ENCODE measurements around the gene GPRC5D.

GPRC5D gene

GRCh38 chr12:12979731-12980259, 27.8 kb upstream of the GPRC5D start:
- DNase-seq (ENCODE audit: low read depth, low spot score), result no peak

- no peak for DNase-seq (ENCODE audit: low read depth, low spot score)
These were observed 27.2 kb upstream of the GPRC5D start for GRCh38 chr12:12979126-12979525.

GRCh38 chr12:12977231-12977630, 25.3 kb upstream of the GPRC5D start:
- DNase-seq (ENCODE audit: low read depth, low spot score), result no peak

GRCh38 chr12:12976366-12976765, 24.4 kb upstream of the GPRC5D start:
- DNase-seq (ENCODE audit: low read depth, low spot score), result no peak

DNA sequence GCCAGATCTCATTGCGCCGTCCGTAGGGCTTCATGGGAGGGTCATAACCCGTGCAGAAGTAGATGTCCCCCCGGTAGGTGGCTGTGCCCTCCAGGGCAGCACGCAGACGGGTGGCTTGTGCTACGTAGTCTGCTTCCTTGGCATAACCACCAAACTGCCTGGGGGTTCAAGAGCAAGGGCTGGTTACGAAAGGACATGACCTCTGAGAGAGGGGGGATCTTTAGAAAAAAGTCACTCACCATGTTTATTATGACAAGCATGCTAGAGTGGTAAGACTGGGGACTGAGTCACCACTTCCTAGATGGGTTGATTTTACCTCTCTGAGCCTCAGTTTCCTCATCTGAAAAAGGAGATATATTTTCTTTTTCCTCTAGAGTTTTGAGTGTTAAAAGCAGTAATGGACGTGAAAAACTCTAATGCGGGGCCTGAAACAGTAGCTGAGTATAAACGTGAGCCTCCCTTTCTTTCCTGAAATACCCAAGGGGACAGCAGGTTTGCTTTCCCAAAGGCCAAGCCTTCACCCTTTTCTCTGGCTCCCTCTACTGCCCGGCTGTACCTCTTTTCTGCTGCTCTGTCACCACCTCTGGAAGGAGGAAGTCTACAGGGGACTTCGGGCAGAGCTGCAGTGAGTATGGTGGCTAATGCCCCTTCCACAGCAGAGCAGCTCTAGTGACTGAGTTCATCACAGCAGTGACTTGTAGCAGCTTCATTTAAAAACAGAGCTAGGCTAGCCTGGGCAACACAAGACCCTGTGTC, 23.5 kb upstream of the GPRC5D start:
- no peak for DNase-seq (ENCODE audit: low read depth, low spot score)

DNA sequence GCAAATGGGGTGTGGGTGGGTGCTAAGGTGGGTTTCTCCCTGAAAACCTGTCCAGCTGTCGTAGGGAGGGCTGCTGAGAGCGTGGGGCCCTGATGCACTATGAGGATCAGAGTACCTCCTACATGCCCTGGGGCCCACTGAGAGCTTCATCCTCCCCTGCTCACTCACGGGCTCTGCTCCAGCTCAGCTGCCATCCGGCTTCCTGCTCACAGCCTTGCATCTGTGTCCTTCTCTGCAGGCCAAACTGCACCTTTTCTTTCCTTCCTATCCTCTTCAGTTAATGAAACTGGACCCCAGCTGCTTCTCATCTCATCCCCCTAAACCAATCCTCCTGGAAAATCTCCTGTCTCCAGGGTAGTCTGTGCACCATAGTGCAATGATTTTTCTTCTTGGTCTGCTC, 22.2 kb upstream of the GPRC5D start:
- no peak for DNase-seq (ENCODE audit: low read depth, low spot score)

- DNase-seq (ENCODE audit: low read depth, low spot score), result no peak
These were observed 21.0 kb upstream of the GPRC5D start for GRCh38 chr12:12973019-12973418.

GRCh38 chr12:12965836-12966235, 13.9 kb upstream of the GPRC5D start:
- no peak for DNase-seq (ENCODE audit: low read depth, low spot score)

DNA sequence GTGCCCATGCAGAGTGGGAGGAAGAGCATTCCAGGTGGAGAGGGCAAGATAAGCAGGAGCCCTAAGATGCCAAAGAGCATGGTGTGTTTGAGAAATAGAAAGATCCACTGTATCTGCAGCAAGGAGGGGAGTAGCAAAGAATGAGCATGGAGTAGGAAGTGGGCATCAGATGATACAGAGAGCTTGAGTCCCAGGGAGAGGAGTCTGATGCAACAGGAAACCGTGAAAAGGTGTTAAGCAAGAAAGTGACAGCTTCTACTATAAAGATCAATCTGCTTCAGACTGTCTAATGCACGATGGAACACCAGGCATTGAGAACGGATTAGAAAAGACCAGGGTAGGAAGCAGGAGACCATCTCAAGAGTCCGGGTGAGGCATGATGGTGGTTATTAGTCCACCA, 12.3 kb upstream of the GPRC5D start:
- no peak for DNase-seq (ENCODE audit: low read depth, low spot score)

DNA sequence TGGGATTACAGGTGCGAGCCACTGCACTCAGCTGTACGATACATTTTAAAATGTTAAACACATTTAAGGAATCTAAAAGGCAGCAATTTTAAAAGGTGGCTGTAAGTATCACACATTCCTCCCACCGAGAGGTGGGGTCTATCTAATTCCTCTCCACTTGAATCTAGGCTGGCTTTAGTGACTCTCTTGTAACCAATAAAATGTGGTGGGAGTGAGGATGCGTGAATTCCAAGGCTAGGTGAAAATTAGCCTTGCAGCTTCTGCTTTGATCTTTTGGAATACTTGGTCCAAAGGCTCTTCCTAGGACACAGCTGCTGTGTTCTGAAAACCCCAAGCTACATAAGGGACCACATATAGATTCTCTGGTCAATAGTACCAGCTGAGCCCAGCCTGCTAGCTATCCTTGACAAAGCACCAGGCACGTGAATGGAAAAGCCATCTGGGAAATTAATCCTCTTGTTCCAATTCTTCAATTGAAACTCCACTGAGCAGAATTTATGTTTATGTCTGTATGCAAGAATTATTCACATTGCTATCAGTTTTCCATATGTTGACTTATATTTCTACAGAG, 8.8 kb upstream of the GPRC5D start:
- DNase-seq (ENCODE audit: low read depth, low spot score), result no peak

- DNase-seq (ENCODE audit: low read depth, low spot score), result no peak
These were observed 6.9 kb upstream of the GPRC5D start for GRCh38 chr12:12958886-12959285.

DNA sequence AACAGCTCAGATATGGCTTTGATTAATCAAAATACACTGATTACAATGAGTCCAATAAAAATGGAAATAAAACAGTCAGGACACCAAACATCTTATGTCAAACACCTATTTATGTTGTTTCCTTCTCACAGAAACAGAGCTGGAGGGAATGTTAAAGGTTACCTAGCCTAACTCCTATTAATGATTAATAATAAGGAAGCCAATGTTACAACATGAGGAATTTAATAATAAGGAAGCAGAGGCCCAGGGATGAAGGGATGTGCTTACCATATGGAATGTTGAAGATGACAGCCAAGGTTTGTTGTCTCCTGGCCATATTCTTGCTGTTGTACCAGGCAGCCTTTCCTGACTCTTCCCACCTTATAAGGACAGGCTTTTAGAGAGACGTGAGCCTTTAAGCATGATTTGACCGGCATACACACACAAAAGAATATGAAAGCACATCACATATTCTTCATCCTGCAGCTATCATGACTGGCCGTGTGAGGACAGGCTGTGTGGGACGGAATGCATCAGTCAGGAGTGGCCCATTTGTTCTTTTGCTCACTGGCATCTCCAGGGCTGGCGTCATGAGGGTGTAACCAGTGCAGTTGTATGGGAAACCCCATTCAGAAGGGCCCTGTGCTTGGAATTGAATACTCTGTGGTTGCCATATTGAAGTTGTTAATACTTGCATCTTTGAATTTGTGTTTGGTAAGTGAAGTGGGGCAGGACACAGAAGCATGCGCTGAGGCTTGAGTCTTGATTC, 3.1 kb upstream of the GPRC5D start:
- DNase-seq (ENCODE audit: low read depth, low spot score), result no peak

DNA sequence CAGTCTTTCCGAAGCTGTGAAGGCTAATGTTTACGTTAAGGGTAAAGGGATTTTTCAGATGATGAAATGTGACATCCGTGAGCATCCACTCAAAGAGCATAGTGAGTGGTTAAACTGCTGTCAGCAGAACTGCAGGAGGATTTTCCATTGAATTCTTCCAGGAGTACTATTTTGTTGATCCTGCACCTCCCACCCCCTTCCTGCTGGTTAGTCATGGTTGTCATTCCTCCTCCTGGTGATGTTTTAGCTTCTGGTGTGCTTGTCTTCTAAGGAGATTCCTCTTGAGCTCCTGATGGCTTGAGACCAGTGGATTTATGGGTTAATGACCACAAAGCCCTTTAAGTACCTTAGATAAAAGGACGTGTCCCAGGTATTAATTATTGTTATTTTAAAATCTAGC, 2.4 kb upstream of the GPRC5D start:
- DNase-seq (ENCODE audit: low read depth, low spot score), result no peak

DNA sequence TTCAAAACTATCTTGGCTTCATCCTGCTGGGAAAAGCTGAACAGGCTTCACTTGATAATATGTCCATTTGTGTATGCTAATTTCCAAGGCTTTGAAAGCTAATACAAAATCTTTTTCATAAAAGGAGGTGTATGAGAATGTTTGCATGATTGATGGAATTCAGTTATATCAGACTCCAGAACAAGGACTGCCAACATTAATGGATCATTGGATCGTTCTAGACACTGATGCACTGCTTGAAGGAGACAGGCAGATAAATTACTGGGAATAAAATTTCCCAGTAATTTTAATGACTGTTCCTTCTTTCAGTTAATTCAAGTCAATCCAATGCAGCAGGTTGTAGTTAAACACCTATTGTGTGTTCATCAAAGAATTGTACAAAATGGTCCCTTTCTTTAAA, 466 bp downstream of the GPRC5D start:
- DNase-seq (ENCODE audit: low read depth, low spot score), result no peak

GRCh38 chr12:12947902-12948301, 4.1 kb downstream of the GPRC5D start:
- DNase-seq (ENCODE audit: low read depth, low spot score), result no peak

GRCh38 chr12:12946686-12947355, 5.1 kb downstream of the GPRC5D start:
- DNase-seq (ENCODE audit: low read depth, low spot score), result no peak

GRCh38 chr12:12945591-12945990, 6.4 kb downstream of the GPRC5D start:
- no peak for DNase-seq (ENCODE audit: low read depth, low spot score)

- no peak for DNase-seq (ENCODE audit: low read depth, low spot score)
These were observed 8.2 kb downstream of the GPRC5D start for GRCh38 chr12:12943586-12944260.

- DNase-seq (ENCODE audit: low read depth, low spot score), result no peak
These were observed 10.3 kb downstream of the GPRC5D start for GRCh38 chr12:12941450-12942350.

GRCh38 chr12:12939888-12940287, 12.1 kb downstream of the GPRC5D start:
- no peak for DNase-seq (ENCODE audit: low read depth, low spot score)

Data from activated naive CD8-positive, alpha-beta T cell treated with anti-CD3 and anti-CD28 coated beads, Interleukin-2, amount 50 U/mL, for 16 hours (primary cell).